ENCODE measurements around the gene GOPC. TPM values are rescaled to one million over a fixed set of nuclear protein-coding genes. Genes with fewer than 3 reads are reported as not detected.
"Not testable (repeated sequence)": the region's sequence is repeated elsewhere in the genome, so short reads cannot be mapped to it uniquely, and the experiment has no call there.

The GOPC gene
- total RNA-seq (2014; rRNA removed; shearing (Covaris generic)): 45.8 and 49.5 TPM in 2 replicates

- peak; percentile 96 to 98 for DNase-seq
- Histone ChIP-seq H3K27ac (peak within 1 kb of the TSS; percentile 94), H3K27me3 (no peaks in the 10 kb centered on the region), H3K9me3 (replicated peaks) (peaks cover under 1% of the 10 kb centered on the region; the same call in 1 of the 2 replicates), H3K4me1 (0 out of 2 replicates have a peak, but pooled peaks cover 3% of the 10 kb centered on the region), H3K36me3 (peaks cover 10% of the 10 kb centered on the region), H3K4me3 (peak within 1 kb of the TSS; percentile 96)
Measured at GRCh38 chr6:117602151-117602898, at the start of gene GOPC. TSS of gene GOPC (minus strand) at chr6:117602511. CDS start at chr6:117602288, 223 bp downstream.

- H3K36me3 ChIP-seq: not testable (repeated sequence)
Measured at GRCh38 chr6:117651984-117652383, 49.7 kb upstream of the GOPC start.

GRCh38 chr6:117642976-117643375, 40.7 kb upstream of the GOPC start:
- Histone ChIP-seq H3K27me3 (no peaks in the 10 kb centered on the region), H3K36me3 (peaks cover 7% of the 10 kb centered on the region), H3K4me1 (no peaks in the 10 kb centered on the region), H3K9me3 (replicated peaks) (no peaks in the 10 kb centered on the region), H3K27ac (no peak overlapping the region), H3K4me3 (no peak overlapping the region)
- no peak for DNase-seq

More at GRCh38 chr6:117651984-117652383, 49.7 kb upstream of the GOPC start:
- not testable (repeated sequence) for DNase-seq; H3K4me1 ChIP-seq; H3K4me3 ChIP-seq; H3K27me3 ChIP-seq; H3K9me3 ChIP-seq (replicated peaks); H3K27ac ChIP-seq

GRCh38 chr6:117637770-117638169, 35.5 kb upstream of the GOPC start:
- Histone ChIP-seq H3K9me3 (replicated peaks) (no peaks in the 10 kb centered on the region), H3K4me1 (no peaks in the 10 kb centered on the region), H3K27ac (no peak overlapping the region), H3K36me3 (peaks cover 5% of the 10 kb centered on the region; the same call in 1 of the 2 replicates), H3K4me3 (no peak overlapping the region), H3K27me3 (no peaks in the 10 kb centered on the region)
- no peak for DNase-seq

- Histone ChIP-seq H3K36me3 (no peaks in the 10 kb centered on the region), H3K9me3 (replicated peaks) (peaks cover 5% of the 10 kb centered on the region), H3K4me1 (no peaks in the 10 kb centered on the region), H3K27ac (no peak overlapping the region), H3K4me3 (no peak overlapping the region), H3K27me3 (no peaks in the 10 kb centered on the region)
- DNase-seq: no peak
Measured at GRCh38 chr6:117629119-117629660, 26.9 kb upstream of the GOPC start.

- Histone ChIP-seq H3K4me3 (no peak overlapping the region), H3K27ac (no peak overlapping the region), H3K4me1 (no peaks in the 10 kb centered on the region), H3K9me3 (replicated peaks) (peaks cover 5% of the 10 kb centered on the region), H3K27me3 (no peaks in the 10 kb centered on the region), H3K36me3 (no peaks in the 10 kb centered on the region)
- DNase-seq: no peak
Measured at GRCh38 chr6:117627533-117627932, 25.2 kb upstream of the GOPC start.

GRCh38 chr6:117624869-117625481, 22.7 kb upstream of the GOPC start:
- Histone ChIP-seq H3K4me3 (no peak overlapping the region), H3K27ac (no peak overlapping the region), H3K36me3 (no peaks in the 10 kb centered on the region), H3K4me1 (no peaks in the 10 kb centered on the region), H3K27me3 (no peaks in the 10 kb centered on the region), H3K9me3 (replicated peaks) (peaks cover 5% of the 10 kb centered on the region; the same call in 1 of the 2 replicates)
- DNase-seq: peak in 1 of 2 experiments; percentile 17

- Histone ChIP-seq H3K9me3 (replicated peaks) (no peaks in the 10 kb centered on the region; the same call in 1 of the 2 replicates), H3K27ac (no peak overlapping the region), H3K4me3 (no peak overlapping the region), H3K36me3 (no peaks in the 10 kb centered on the region), H3K4me1 (no peaks in the 10 kb centered on the region), H3K27me3 (no peaks in the 10 kb centered on the region)
- no peak for DNase-seq
Measured at GRCh38 chr6:117619178-117619577, 16.9 kb upstream of the GOPC start.

GRCh38 chr6:117617210-117618035, 15.1 kb upstream of the GOPC start:
- no peak for DNase-seq
- Histone ChIP-seq H3K4me3 (no peak overlapping the region), H3K4me1 (no peaks in the 10 kb centered on the region), H3K36me3 (no peaks in the 10 kb centered on the region), H3K9me3 (replicated peaks) (no peaks in the 10 kb centered on the region), H3K27ac (no peak overlapping the region), H3K27me3 (no peaks in the 10 kb centered on the region)

GRCh38 chr6:117616391-117617209, 14.3 kb upstream of the GOPC start:
- no peak overlapping the region for H3K27ac ChIP-seq
- DNase-seq: no peak
- no peaks in the 10 kb centered on the region for H3K4me1 ChIP-seq
- H3K36me3 ChIP-seq: no peaks in the 10 kb centered on the region
- no peaks in the 10 kb centered on the region for H3K9me3 ChIP-seq (replicated peaks)
- H3K27me3 ChIP-seq: no peaks in the 10 kb centered on the region
- H3K4me3 ChIP-seq: no peak overlapping the region

GRCh38 chr6:117615750-117616390, 13.6 kb upstream of the GOPC start:
- no peaks in the 10 kb centered on the region for H3K4me1 ChIP-seq
- no peaks in the 10 kb centered on the region for H3K9me3 ChIP-seq (replicated peaks)
- no peak overlapping the region for H3K4me3 ChIP-seq
- DNase-seq: no peak
- no peaks in the 10 kb centered on the region for H3K36me3 ChIP-seq
- no peaks in the 10 kb centered on the region for H3K27me3 ChIP-seq
- H3K27ac ChIP-seq: no peak overlapping the region

- no peaks in the 10 kb centered on the region for H3K4me1 ChIP-seq
- no peaks in the 10 kb centered on the region for H3K27me3 ChIP-seq
- H3K9me3 ChIP-seq (replicated peaks): no peaks in the 10 kb centered on the region
- DNase-seq: no peak
- no peaks in the 10 kb centered on the region for H3K36me3 ChIP-seq
- no peak overlapping the region for H3K27ac ChIP-seq
- H3K4me3 ChIP-seq: no peak overlapping the region
Measured at GRCh38 chr6:117613920-117614560, 11.7 kb upstream of the GOPC start.

GRCh38 chr6:117607511-117607910, 5.2 kb upstream of the GOPC start:
- no peaks in the 10 kb centered on the region for H3K9me3 ChIP-seq (replicated peaks)
- H3K27ac ChIP-seq: no peak overlapping the region
- H3K4me3 ChIP-seq: no peak overlapping the region
- H3K27me3 ChIP-seq: no peaks in the 10 kb centered on the region
- H3K36me3 ChIP-seq: no peaks in the 10 kb centered on the region
- no peaks in the 10 kb centered on the region for H3K4me1 ChIP-seq
- no peak for DNase-seq
